Fibroblast of lung (primary cell): ENCODE results near the gene TRPM3.

Source experiments
- EZH2 ChIP-seq: IDR thresholded peaks from 2 replicates; pipeline ENCODE4 v1.5.1; 2012; ENCODE audit warnings: low read length, control low read depth, mild to moderate bottlenecking; ENCODE audit errors: missing control alignments
- TF ChIP-seq, protein P1 (sequence below), 2 donors: IDR thresholded peaks in 1 of 2; conservative IDR thresholded peaks in 1 of 2; 1 replicate in 1 of 2; 2 replicates in 1 of 2; pipeline ENCODE4 v1.5.1; 2011 to 2012; ENCODE audit warnings: low read length in 2 of 2, control low read depth in 1 of 2, inconsistent platforms in 1 of 2, low read depth in 1 of 2, mild to moderate bottlenecking in 1 of 2

DNA sequence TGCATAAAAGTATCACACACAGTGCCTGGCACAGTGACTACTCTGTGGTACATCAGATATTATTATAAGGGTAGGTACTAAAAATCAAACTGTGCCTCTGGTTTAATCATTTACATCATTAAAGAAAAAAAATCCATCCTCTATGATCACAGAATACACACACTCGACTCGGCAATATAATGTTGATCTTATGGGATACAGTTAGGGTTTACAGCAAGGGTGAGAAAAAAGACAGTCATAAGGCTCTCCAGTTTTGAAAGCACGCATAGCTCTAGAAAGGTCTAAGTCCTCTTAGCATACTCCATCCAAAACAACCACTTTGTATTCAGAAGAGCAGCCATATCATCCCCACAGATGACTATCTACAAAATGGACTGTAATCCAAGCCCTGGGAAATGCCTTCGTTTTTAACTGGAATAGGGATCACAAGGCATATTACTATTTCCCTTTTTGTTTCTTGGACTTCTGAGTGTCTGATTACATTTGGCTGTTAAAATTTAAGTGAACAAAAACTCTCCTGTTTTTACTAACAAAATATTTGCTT is 26.6 kb downstream of the TRPM3 start:
- TF ChIP-seq, protein P1, sequence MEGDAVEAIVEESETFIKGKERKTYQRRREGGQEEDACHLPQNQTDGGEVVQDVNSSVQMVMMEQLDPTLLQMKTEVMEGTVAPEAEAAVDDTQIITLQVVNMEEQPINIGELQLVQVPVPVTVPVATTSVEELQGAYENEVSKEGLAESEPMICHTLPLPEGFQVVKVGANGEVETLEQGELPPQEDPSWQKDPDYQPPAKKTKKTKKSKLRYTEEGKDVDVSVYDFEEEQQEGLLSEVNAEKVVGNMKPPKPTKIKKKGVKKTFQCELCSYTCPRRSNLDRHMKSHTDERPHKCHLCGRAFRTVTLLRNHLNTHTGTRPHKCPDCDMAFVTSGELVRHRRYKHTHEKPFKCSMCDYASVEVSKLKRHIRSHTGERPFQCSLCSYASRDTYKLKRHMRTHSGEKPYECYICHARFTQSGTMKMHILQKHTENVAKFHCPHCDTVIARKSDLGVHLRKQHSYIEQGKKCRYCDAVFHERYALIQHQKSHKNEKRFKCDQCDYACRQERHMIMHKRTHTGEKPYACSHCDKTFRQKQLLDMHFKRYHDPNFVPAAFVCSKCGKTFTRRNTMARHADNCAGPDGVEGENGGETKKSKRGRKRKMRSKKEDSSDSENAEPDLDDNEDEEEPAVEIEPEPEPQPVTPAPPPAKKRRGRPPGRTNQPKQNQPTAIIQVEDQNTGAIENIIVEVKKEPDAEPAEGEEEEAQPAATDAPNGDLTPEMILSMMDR (conservative IDR thresholded peaks at IDR 0.05 in 1 of 2, IDR thresholded peaks at IDR 0.05 in 1 of 2; ENCODE audit: low read depth in 1 of 2, low read length in 2 of 2) = no peak
- no peak for TF ChIP-seq EZH2
